Measurements from ENCODE around the gene TESPA1. TPM values are rescaled to one million over a fixed set of nuclear protein-coding genes. Genes with fewer than 3 reads are reported as not detected.
"Not testable (repeated sequence)": the region's sequence is repeated elsewhere in the genome, so short reads cannot be mapped to it uniquely, and the experiment has no call there.

TESPA1 gene
- total RNA-seq, 2 experiments from 2014 or later: 113 to 136 TPM

DNA sequence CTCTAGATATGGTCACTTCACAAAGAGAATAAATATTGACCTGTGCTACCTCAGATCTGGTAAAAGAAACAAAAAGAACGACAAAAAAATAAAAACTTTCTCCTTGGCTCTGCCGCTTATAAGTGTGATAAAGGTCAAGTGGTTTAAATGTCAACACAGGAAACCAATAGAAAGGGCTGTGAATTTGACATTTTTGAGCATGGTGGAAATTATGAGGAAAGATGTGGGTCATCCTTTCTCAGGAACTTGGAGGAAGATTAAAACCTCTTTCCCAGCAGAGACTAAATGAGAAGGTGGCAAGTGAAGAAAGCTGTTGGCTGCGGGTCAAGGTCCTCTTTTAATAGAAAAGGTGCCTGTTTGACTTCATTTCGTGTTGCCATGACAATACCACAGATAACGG lies 28.2 kb downstream of the TESPA1 start:
- no peak overlapping the region for H3K4me3 Mint-ChIP-seq
- H3K36me3 Mint-ChIP-seq (ENCODE audit: low read depth): peaks cover 87% of the 10 kb centered on the region
- H3K27ac Mint-ChIP-seq: peak overlapping the region; percentile 79
- H3K9me3 Mint-ChIP-seq: peaks cover 6% of the 10 kb centered on the region
- H3K27me3 Mint-ChIP-seq: no peaks in the 10 kb centered on the region
- ChIA-PET POLR2A (no interaction called here), CTCF (interaction anchor here (0.7 to 2.3 kb wide), 4 partner anchors 12 to 102 kb away, joined by 3 to 10 read pairs (median 4); partner anchors contain the start of gene MUCL1)
- H3K4me1 Mint-ChIP-seq: peaks cover 67% of the 10 kb centered on the region
- no peak for DNase-seq

GRCh38 chr12:54954801-54955200 lies 29.8 kb downstream of the TESPA1 start:
- no peak for DNase-seq
- Mint-ChIP-seq H3K9me3 (peaks cover 9% of the 10 kb centered on the region), H3K27me3 (no peaks in the 10 kb centered on the region), H3K4me3 (no peak overlapping the region), H3K4me1 (peaks cover 69% of the 10 kb centered on the region), H3K27ac (no peak overlapping the region), H3K36me3 (ENCODE audit: low read depth) (peaks cover 92% of the 10 kb centered on the region)
- CTCF ChIA-PET: no interaction called here
- POLR2A ChIA-PET: no interaction called here

- Mint-ChIP-seq H3K4me1 (peaks cover 64% of the 10 kb centered on the region), H3K9me3 (peaks cover 9% of the 10 kb centered on the region), H3K36me3 (ENCODE audit: low read depth) (peaks cover 90% of the 10 kb centered on the region), H3K27ac (no peak overlapping the region), H3K27me3 (no peaks in the 10 kb centered on the region), H3K4me3 (no peak overlapping the region)
- ChIA-PET CTCF (no interaction called here), POLR2A (no interaction called here)
- DNase-seq: no peak
These were observed 30.3 kb downstream of the TESPA1 start for GRCh38 chr12:54954228-54954627.

DNA sequence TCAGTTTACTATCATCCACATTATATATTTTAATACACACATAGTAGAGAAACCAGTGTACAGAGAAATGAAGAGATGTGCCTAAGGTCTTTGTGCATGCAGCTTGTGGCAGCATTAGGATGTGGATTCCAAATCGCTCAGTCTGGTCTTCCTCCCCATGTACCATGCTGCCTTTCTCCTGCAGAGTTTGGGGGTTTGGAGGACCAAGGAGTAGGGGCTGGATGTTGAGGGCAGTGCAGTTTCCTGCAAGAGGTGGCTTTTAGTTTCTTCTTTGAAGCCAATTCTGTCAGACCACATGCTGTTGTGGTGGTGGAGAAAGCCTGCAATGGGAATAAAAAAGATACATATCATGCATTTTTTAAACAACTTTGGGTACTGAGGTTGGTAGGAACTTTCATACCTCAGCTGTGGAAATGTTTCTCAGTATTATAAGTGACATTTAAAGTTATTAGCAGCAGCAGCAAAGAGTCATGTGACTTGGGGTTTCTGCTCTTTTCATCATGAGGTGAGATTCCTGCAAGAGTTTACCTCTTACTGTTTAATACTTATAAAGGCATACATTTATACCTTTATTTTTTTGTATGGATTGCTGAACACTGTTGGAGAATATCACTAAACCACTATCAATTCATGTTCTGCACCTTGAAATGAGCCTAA lies 34.4 kb downstream of the TESPA1 start:
- POLR2A ChIA-PET: no interaction called here
- no peaks in the 10 kb centered on the region for H3K27me3 Mint-ChIP-seq

DNA sequence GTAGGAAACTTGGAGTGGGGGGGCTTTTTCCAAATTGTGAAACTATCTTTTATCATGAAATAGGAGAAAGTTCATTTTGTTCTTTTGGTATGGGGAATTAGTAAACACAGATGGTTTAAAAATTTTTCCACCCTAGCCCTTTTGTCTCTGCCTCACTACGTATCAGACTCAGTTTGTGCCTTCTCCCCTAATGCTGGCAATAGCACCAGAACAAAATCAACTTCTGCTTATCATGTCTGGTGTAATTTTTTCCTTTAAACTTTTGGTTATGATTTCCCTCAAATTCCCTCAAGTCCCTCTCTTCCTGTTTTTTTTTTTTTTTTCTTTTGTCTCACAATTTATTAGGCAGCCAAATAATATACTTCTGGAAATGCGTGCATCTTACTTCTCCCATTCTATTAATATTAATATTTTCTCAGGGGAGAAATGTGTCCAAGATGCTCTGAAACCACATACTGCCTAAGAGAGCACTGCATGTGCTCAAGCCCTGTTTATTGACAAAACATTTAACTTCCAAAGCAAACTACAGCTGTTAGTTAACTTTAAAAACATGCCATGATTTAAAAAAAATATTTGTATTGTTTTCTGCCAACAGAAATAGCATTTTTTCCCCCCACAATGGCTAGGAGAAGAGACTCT lies 35.4 kb downstream of the TESPA1 start:
- Mint-ChIP-seq H3K4me1 (peaks cover 22% of the 10 kb centered on the region), H3K9me3 (peaks cover 9% of the 10 kb centered on the region), H3K27ac (no peak overlapping the region), H3K4me3 (no peak overlapping the region), H3K27me3 (no peaks in the 10 kb centered on the region), H3K36me3 (ENCODE audit: low read depth) (peaks cover 68% of the 10 kb centered on the region)
- DNase-seq: no peak
- CTCF ChIA-PET: no interaction called here
- POLR2A ChIA-PET: no interaction called here

More for the DNA sequence above, 34.4 kb downstream of the TESPA1 start:
- no peak overlapping the region for H3K4me3 Mint-ChIP-seq
- CTCF ChIA-PET: no interaction called here
- H3K36me3 Mint-ChIP-seq (ENCODE audit: low read depth): peaks cover 78% of the 10 kb centered on the region
- peaks cover 27% of the 10 kb centered on the region for H3K4me1 Mint-ChIP-seq
- DNase-seq: no peak
- H3K27ac Mint-ChIP-seq: no peak overlapping the region
- H3K9me3 Mint-ChIP-seq: peaks cover 9% of the 10 kb centered on the region

- Mint-ChIP-seq H3K4me1 (peaks cover 21% of the 10 kb centered on the region), H3K27me3 (no peaks in the 10 kb centered on the region), H3K4me3 (no peak overlapping the region), H3K36me3 (ENCODE audit: low read depth) (peaks cover 60% of the 10 kb centered on the region), H3K9me3 (peaks cover 9% of the 10 kb centered on the region), H3K27ac (no peak overlapping the region)
- ChIA-PET CTCF (no interaction called here), POLR2A (no interaction called here)
- DNase-seq: no peak
These were observed 36.4 kb downstream of the TESPA1 start for GRCh38 chr12:54948171-54948570.

GRCh38 chr12:54945082-54945481 lies 39.5 kb downstream of the TESPA1 start:
- no peak for DNase-seq
- H3K27ac Mint-ChIP-seq: no peak overlapping the region
- H3K4me3 Mint-ChIP-seq: no peak overlapping the region
- H3K36me3 Mint-ChIP-seq (ENCODE audit: low read depth): peaks cover 48% of the 10 kb centered on the region
- no peaks in the 10 kb centered on the region for H3K9me3 Mint-ChIP-seq
- POLR2A ChIA-PET: no interaction called here
- H3K4me1 Mint-ChIP-seq: peaks cover 3% of the 10 kb centered on the region
- H3K27me3 Mint-ChIP-seq: no peaks in the 10 kb centered on the region
- CTCF ChIA-PET: no interaction called here

GRCh38 chr12:54943292-54943691 lies 41.3 kb downstream of the TESPA1 start:
- H3K4me3 Mint-ChIP-seq, POLR2A ChIA-PET, H3K9me3 Mint-ChIP-seq, H3K27ac Mint-ChIP-seq, H3K4me1 Mint-ChIP-seq, DNase-seq, H3K27me3 Mint-ChIP-seq: not testable (repeated sequence)
- peaks cover 43% of the 10 kb centered on the region for H3K36me3 Mint-ChIP-seq (ENCODE audit: low read depth)
- CTCF ChIA-PET: interaction anchor here (1.0 kb wide), 1 partner anchor 7 kb away, joined by 4 read pairs; no protein-coding TSS in a partner anchor

DNA sequence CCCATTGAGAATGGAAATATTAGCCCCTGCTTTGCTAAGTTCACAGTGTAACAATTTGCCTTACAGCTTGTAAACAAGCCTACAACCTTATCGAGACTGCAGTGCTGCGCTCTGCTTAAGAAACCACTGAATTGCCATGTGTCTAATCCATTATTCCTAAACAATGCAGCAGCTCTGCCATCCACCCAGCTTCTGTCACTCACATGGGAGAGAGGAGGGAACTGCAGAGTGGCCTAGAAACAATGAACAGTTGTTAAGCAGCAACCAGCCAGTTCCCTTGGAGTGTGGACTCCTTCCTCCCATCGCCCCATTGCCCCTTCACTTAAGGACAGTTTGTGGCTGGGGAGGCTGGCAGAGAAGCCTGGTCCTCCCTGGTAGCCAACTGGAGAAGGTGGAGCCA lies 42.9 kb downstream of the TESPA1 start:
- Mint-ChIP-seq H3K27ac (no peak overlapping the region), H3K9me3 (peaks cover 4% of the 10 kb centered on the region), H3K27me3 (no peaks in the 10 kb centered on the region), H3K36me3 (ENCODE audit: low read depth) (peaks cover 45% of the 10 kb centered on the region), H3K4me3 (no peak overlapping the region), H3K4me1 (peaks cover 4% of the 10 kb centered on the region)
- ChIA-PET CTCF (interaction anchor here (1.4 kb wide), 1 partner anchor 19 kb away, joined by 3 read pairs; no protein-coding TSS in a partner anchor), POLR2A (no interaction called here)
- DNase-seq: no peak

DNA sequence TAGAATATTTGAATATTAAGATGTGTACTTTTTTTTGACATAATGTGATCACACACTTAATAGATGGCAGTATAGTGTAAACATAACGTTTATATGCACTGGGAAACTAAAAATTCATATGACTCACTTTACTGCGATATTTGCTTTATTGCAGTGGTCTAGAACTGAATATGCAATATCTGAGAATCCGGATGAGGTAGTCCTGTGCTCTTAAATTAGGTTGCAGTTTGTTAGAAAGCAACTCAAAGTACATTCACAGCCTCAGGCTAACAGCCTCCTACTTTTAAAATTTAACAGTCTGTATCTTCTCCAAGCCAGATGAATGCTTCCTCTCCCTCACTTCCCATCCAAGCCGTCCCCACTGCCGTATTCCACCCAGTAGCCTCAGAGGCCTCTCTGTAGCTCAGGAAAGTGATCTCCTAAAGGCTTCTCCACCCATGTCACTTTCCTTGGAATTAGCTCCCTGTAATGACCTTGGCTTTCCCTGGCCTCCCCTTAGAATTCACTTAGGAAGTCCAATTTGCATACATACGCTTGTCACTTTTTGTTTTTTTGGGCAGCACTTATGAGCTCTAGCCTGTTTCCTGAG lies 43.7 kb downstream of the TESPA1 start:
- H3K27me3 Mint-ChIP-seq: no peaks in the 10 kb centered on the region
- no peak for DNase-seq
- peak overlapping the region; percentile 37 for H3K27ac Mint-ChIP-seq
- H3K36me3 Mint-ChIP-seq (ENCODE audit: low read depth): peaks cover 51% of the 10 kb centered on the region
- no peak overlapping the region for H3K4me3 Mint-ChIP-seq
- CTCF ChIA-PET: interaction anchor here (1.4 kb wide), 1 partner anchor 20 kb away, joined by 3 read pairs; no protein-coding TSS in a partner anchor
- H3K9me3 Mint-ChIP-seq: peaks cover 7% of the 10 kb centered on the region
- POLR2A ChIA-PET: no interaction called here
- H3K4me1 Mint-ChIP-seq: peaks cover 13% of the 10 kb centered on the region

GRCh38 chr12:54937929-54938328 lies 46.6 kb downstream of the TESPA1 start:
- CTCF ChIA-PET: no interaction called here
- peaks cover 11% of the 10 kb centered on the region for H3K9me3 Mint-ChIP-seq
- no peak for DNase-seq

DNA sequence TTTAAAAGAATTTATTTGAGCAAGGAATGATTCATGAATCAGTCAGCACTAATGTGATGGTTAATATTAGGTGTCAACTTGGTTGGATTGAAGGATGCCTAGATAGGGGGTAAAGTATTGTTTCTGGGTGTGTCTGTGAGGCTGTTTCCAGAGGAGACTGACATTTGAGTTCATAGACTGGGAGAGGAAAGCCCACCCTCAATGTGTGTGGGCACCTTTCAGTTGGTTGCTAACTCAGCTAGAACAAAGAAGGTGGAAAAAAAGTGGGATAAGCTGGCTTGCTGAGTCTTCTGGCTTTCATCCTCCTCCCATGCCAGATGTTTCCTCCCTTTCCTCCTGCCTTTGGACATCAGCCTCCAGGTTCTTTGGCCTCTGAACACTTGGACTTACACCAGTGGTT lies 47.2 kb downstream of the TESPA1 start:
- ChIA-PET CTCF (interaction anchor here (0.5 kb wide), 1 partner anchor 113 kb away, joined by 3 read pairs; no protein-coding TSS in a partner anchor), POLR2A (no interaction called here)
- Mint-ChIP-seq H3K9me3 (peaks cover 11% of the 10 kb centered on the region), H3K4me3 (no peak overlapping the region), H3K27me3 (no peaks in the 10 kb centered on the region), H3K4me1 (peaks cover 44% of the 10 kb centered on the region), H3K27ac (no peak overlapping the region), H3K36me3 (ENCODE audit: low read depth) (peaks cover 76% of the 10 kb centered on the region)
- DNase-seq: no peak

More at GRCh38 chr12:54937929-54938328, 46.6 kb downstream of the TESPA1 start:
- Mint-ChIP-seq H3K27ac (no peak overlapping the region), H3K4me3 (no peak overlapping the region), H3K36me3 (ENCODE audit: low read depth) (peaks cover 73% of the 10 kb centered on the region), H3K4me1 (peaks cover 39% of the 10 kb centered on the region), H3K27me3 (no peaks in the 10 kb centered on the region)
- POLR2A ChIA-PET: no interaction called here

- H3K4me3 Mint-ChIP-seq: no peak overlapping the region
- POLR2A ChIA-PET: no interaction called here
- H3K9me3 Mint-ChIP-seq: peaks cover 18% of the 10 kb centered on the region
- no peak for DNase-seq
- peaks cover 48% of the 10 kb centered on the region for H3K4me1 Mint-ChIP-seq
- H3K27ac Mint-ChIP-seq: peak overlapping the region; percentile 31
- H3K27me3 Mint-ChIP-seq: no peaks in the 10 kb centered on the region
- H3K36me3 Mint-ChIP-seq (ENCODE audit: low read depth): peaks cover 79% of the 10 kb centered on the region
- CTCF ChIA-PET: no interaction called here
These were observed 47.8 kb downstream of the TESPA1 start for GRCh38 chr12:54936736-54937135.
